ENCODE data around the gene MRAP.

GRCh38 chr21:32316361-32317215 lies 17.9 kb downstream of the MRAP start:
- TF ChIP-seq CTCF (IDR thresholded peaks at IDR 0.05) (no peak), POLR2A (IDR thresholded peaks at IDR 0.05) (no peak), EP300 (IDR thresholded peaks at IDR 0.05) (no peak)
